PFSK-1 (cell line): Measurements from ENCODE around the gene TEPSIN.

Experiments
- FOXP2 ChIP-seq: optimal IDR thresholded peaks from 2 replicates; pipeline ENCODE3; 2011; ENCODE audit warnings: borderline replicate concordance, control low read depth, inconsistent platforms; ENCODE audit not compliant: insufficient read depth; ENCODE audit errors: extremely low read length, extremely low read depth
- POLR2AphosphoS5 ChIP-seq: IDR thresholded peaks from 2 replicates; pipeline ENCODE4 v1.6.1; 2012; ENCODE audit warnings: low read depth, mild to moderate bottlenecking, control low read depth, low read length, moderate library complexity
- SIN3A ChIP-seq: IDR thresholded peaks from 2 replicates; pipeline ENCODE4 v1.6.1; 2012; ENCODE audit warnings: mild to moderate bottlenecking, low read length, moderate library complexity, borderline replicate concordance; ENCODE audit not compliant: insufficient read depth
- TAF1 ChIP-seq: IDR thresholded peaks from 2 replicates; pipeline ENCODE4 v1.6.1; 2012; ENCODE audit warnings: low read length, control low read depth, borderline replicate concordance; ENCODE audit not compliant: insufficient read depth
- TF ChIP-seq, protein P1 (sequence below), 2 experiments: IDR thresholded peaks; 2 replicates each; pipeline versions ENCODE4 v1.6.1 to v1.8.0; 2011 to 2012; ENCODE audit warnings: low read depth in 2 of 2, low read length in 2 of 2, control low read depth in 1 of 2, inconsistent platforms in 1 of 2, mild to moderate bottlenecking in 1 of 2, moderate library complexity in 1 of 2; ENCODE audit not compliant: insufficient read depth in 1 of 2

The TEPSIN gene

DNA sequence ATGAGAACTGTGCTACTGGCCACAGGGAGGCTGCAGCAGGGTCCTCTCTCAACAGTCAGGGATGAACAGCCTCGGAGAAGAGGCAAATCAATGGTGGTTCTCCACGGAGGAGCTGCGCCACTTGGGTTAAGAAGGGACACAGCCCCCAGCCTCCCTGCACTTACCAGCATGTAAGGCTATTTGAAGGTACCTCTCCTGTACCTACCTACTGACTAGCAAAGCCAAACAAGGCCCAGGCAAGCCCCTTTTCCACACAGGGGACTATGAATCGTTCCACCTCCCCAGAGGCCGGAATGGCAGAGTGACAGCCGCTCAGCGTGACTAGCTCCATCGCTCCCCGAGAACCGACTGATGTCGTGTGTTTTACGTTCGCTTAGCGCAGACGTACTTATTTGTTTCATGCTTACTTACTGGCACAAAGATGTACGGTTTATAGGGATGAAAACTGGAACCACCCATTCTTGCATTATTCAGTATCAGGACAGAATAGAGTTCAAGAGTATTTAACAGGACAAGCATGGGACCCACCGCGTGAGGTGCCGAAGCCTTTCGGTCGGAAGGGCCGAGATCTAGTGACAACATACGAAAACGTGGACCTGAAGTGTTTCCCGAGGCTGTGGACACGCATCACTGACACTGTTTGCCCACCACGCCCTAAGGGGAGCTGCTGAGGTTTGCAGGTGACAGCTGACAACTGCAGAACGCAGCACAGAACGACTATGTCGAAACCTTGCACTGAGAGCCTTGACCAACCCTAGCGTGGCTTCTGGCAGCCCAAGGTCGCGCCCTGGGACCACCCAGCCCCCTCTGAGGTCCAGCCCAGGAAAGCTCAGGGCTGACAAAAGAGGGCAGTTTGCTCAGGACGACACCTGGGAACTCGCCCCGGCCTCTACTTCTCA is 1.0 kb downstream of the TEPSIN start:
- TF ChIP-seq, protein P1, sequence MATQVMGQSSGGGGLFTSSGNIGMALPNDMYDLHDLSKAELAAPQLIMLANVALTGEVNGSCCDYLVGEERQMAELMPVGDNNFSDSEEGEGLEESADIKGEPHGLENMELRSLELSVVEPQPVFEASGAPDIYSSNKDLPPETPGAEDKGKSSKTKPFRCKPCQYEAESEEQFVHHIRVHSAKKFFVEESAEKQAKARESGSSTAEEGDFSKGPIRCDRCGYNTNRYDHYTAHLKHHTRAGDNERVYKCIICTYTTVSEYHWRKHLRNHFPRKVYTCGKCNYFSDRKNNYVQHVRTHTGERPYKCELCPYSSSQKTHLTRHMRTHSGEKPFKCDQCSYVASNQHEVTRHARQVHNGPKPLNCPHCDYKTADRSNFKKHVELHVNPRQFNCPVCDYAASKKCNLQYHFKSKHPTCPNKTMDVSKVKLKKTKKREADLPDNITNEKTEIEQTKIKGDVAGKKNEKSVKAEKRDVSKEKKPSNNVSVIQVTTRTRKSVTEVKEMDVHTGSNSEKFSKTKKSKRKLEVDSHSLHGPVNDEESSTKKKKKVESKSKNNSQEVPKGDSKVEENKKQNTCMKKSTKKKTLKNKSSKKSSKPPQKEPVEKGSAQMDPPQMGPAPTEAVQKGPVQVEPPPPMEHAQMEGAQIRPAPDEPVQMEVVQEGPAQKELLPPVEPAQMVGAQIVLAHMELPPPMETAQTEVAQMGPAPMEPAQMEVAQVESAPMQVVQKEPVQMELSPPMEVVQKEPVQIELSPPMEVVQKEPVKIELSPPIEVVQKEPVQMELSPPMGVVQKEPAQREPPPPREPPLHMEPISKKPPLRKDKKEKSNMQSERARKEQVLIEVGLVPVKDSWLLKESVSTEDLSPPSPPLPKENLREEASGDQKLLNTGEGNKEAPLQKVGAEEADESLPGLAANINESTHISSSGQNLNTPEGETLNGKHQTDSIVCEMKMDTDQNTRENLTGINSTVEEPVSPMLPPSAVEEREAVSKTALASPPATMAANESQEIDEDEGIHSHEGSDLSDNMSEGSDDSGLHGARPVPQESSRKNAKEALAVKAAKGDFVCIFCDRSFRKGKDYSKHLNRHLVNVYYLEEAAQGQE (IDR thresholded peaks at IDR 0.05; ENCODE audit: insufficient read depth in 1 of 2, low read depth in 2 of 2, low read length in 2 of 2), result no peak

DNA sequence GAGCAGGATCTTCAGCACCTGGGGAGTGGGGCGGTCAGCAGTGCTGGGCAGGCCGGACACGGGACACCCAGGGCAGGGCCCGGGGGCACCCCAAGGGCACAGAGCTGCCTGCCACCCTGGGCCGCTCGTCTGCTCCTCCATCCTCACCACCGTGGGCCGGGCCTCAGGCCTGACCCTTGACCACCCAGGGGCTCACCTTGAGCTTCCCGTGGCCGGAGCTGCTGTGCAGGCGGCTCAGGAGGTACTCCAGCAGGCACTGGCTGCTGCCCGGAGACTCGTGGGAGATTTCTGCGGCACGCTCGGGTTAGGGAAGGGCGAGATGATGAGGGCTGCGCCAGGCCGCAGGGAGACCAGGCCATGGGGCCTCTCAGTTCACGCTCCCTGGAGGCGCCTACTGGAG is 2.1 kb downstream of the TEPSIN start:
- TF ChIP-seq POLR2AphosphoS5, result no peak
- TF ChIP-seq SIN3A, result no peak
- TF ChIP-seq, protein P1 (IDR thresholded peaks at IDR 0.05; ENCODE audit: insufficient read depth in 1 of 2, low read depth in 2 of 2, low read length in 2 of 2), result no peak
- no peak for TF ChIP-seq FOXP2
- TF ChIP-seq TAF1, result no peak

DNA sequence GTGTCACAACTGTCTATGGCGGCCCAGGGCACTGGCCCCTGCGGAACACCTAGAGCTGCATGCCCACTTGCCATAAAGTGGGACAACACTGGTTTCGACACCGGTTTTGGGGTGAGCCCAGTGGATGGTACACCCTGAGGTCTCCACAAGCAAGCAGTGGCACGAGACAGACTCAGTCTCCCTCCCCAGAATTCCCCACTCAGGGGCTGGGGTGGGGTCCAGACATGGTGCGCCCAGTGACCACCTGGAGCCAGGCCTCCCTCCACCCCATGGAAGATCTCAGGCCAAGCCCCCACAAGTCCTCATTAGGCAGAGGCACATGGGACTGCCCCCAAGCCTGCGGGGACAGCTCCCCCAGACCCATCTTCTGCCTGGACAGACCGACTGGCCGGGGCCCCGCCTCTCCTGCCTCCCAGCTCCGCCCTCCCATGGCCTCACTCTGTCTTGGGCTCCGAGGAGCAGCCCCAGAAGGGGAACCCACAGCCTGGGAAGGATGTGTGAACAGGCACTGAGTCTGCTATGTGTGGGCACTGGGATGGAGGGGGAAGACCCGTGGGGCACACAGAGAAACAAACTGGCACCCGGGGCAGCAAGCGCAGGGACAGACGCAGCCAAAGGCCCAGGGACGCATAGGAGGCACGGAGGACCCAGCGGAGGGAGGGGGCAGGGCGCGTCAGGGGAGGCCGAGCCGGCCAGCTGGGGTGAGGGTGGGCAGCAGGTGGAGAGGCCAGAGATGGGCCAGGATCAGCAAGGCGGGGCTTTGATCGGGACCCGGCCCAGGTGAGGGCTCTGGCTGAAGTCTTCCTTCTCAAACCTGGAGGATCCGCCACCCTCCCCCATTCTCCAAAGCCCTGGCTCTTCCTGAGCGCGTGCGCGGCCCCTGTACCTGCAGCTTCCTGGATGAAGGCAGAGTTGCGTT is 2.8 kb downstream of the TEPSIN start:
- TF ChIP-seq SIN3A, result no peak
- TF ChIP-seq, protein P1 (IDR thresholded peaks at IDR 0.05; ENCODE audit: insufficient read depth in 1 of 2, low read depth in 2 of 2, low read length in 2 of 2), result no peak
- TF ChIP-seq TAF1, result no peak
- no peak for TF ChIP-seq FOXP2
- TF ChIP-seq POLR2AphosphoS5, result no peak

DNA sequence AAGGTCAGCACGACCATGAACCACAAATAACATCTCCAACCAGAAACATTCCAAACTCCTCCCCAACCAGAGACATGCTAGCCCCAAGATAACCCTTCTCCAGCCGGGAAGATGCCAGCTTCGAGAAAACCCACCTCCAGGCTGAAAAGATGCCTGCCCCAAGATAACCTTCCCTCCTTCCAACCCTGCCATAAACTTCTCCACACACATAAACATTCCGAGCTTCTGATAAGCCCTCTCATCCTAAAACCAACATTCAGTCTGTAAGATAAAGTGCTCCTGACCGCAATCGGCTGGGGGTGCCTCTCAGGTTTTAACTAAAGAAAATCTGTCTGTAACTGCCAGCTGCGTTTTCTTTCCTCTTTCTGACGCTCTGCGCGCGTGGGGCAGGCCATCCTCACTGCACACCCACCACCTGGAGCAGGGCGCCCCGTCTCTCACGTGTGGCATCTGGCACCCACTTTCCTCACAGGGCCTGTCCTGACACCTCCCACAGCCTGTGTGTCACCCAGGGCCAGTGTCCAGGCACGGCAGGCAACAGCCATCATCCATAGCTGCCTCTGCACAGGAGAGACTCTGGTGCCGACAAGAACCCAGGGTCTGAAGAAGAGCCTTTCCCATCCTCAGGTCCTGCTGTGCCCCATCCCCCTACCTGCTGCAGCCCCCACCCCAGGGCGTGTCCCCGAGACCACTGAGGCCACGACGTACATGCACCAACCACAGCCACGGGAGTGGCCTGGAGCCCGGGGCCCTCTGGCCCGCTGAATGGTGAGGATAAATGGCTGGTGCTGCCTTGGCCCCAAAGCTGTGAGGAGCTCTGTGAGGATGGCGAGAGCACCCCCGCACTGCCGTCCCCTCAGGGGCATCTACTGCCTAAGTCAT is 3.7 kb downstream of the TEPSIN start:
- TF ChIP-seq FOXP2 (no peak), POLR2AphosphoS5 (no peak), TAF1 (no peak), SIN3A (no peak)
- TF ChIP-seq, protein P1 (IDR thresholded peaks at IDR 0.05; ENCODE audit: insufficient read depth in 1 of 2, low read depth in 2 of 2, low read length in 2 of 2), result no peak
